Activated gamma-delta T cell treated with anti-CD3 and anti-CD28 coated beads, Interleukin-2, amount 50 U/mL, for 16 hours (primary cell): Measurements from ENCODE around the gene MORF4L1.

Experiments used
- DNase-seq: peaks from one replicate; pipeline ENCODE4 v3.0.0-alpha.2; 2020; ENCODE audit warnings: low read depth

MORF4L1 gene

DNA sequence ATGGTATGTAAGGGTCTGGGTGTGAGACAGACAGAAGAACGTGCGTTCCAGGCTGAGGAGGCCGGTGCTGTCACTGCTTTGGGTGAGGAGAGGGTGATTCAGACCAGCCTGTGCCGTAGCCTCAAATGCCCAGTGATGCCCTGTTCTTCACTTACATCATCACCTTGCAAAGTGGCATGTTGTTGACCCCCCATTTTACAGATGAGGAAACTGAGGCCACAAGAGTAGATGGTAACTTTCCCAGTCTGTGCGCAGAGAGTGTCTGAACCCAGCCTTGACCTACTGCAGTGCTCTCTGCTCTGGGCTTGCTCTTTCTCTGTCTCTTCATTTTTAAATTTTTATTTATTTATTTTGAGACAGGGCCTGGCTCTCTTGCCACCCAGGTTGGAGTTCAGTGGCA lies 73.8 kb downstream of the MORF4L1 start:
- no peak for DNase-seq

DNA sequence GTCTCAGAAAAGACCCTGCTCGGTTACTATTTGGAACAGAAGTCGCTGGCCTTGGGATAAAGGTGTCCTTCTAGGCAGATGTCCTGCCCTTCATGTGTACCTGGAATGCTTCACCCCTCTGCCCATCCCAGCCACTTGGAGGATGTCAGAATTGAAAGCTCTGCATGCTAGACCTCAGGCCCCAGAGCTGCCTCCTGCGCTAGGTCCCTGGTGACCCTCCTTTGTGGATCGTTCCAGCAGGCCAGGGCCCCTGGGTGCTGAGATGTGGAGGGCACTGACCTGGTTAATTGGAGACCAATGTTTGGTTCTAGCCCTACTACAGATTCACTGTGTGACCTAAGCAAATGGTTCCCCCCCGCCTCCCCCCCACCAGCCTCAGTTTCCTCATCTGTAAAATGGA lies 74.8 kb downstream of the MORF4L1 start:
- DNase-seq: no peak
